Neural progenitor cell (in vitro differentiated cells): ENCODE measurements around the gene CCDC93. TPM values are rescaled to one million over a fixed set of nuclear protein-coding genes. Genes with fewer than 3 reads are reported as not detected.
"Not testable (repeated sequence)": the region's sequence is repeated elsewhere in the genome, so short reads cannot be mapped to it uniquely, and the experiment has no call there.

Source experiments
- DNase-seq: peaks from one replicate; pipeline ENCODE4 v3.0.0-alpha.2; 2016; ENCODE audit warnings: low spot score
- H2AFZ ChIP-seq: fragments of 200-600 bp; sonication (generic); replicated peaks from 2 replicates; pipeline ENCODE4 v1.6.1; 2016; ENCODE audit warnings: antibody characterized with exemption
- H3F3A ChIP-seq: fragments of 200-600 bp; sonication (generic); 2 replicates; pipeline ENCODE4 v1.6.1; 2016; ENCODE audit warnings: antibody characterized with exemption, low read depth
- H3K27ac ChIP-seq: fragments of 200-600 bp; sonication (generic); 2 replicates; pipeline ENCODE4 v1.5.1; 2016; ENCODE audit warnings: mild to moderate bottlenecking
- H3K27me3 ChIP-seq: fragments of 200-600 bp; sonication (generic); 2 replicates; pipeline ENCODE4 v1.6.1; 2016; ENCODE audit warnings: mild to moderate bottlenecking, moderate library complexity
- H3K36me3 ChIP-seq: fragments of 200-600 bp; sonication (generic); 2 replicates; pipeline ENCODE4 v1.5.1; 2016
- H3K4me1 ChIP-seq: fragments of 200-600 bp; sonication (generic); 2 replicates; pipeline ENCODE4 v1.6.1; 2016; ENCODE audit warnings: mixed run types
- H3K4me2 ChIP-seq: fragments of 200-600 bp; sonication (generic); 2 replicates; pipeline ENCODE4 v1.6.1; 2016
- H3K4me3 ChIP-seq: fragments of 200-600 bp; sonication (generic); 2 replicates; pipeline ENCODE4 v1.5.1; 2016
- H3K79me2 ChIP-seq: fragments of 200-600 bp; sonication (generic); 2 replicates; pipeline ENCODE4 v1.6.1; 2016; ENCODE audit warnings: low read depth
- H3K9ac ChIP-seq: fragments of 200-600 bp; sonication (generic); 2 replicates; pipeline ENCODE4 v1.6.1; 2016
- H3K9me3 ChIP-seq: fragments of 200-600 bp; sonication (generic); 2 replicates; pipeline ENCODE4 v1.5.1; 2016; ENCODE audit warnings: low read depth
- H4K20me1 ChIP-seq: fragments of 200-600 bp; sonication (generic); 2 replicates; pipeline ENCODE4 v1.6.1; 2016; ENCODE audit warnings: low read depth
- H3K27ac Mint-ChIP-seq: 3 replicates; pipeline ENCODE4 v1.8.0; 2021; ENCODE audit warnings: mixed read lengths
- H3K27me3 Mint-ChIP-seq: 2 replicates; pipeline ENCODE4 v1.8.0; 2022; ENCODE audit warnings: low read depth, mild to moderate bottlenecking, inconsistent platforms, moderate library complexity, mixed read lengths; ENCODE audit not compliant: insufficient read depth
- H3K36me3 Mint-ChIP-seq: 3 replicates; pipeline ENCODE4 v1.8.0; 2021; ENCODE audit warnings: mixed read lengths
- H3K4me1 Mint-ChIP-seq: 3 replicates; pipeline ENCODE4 v1.8.0; 2021; ENCODE audit warnings: mixed read lengths
- H3K4me3 Mint-ChIP-seq: 3 replicates; pipeline ENCODE4 v1.8.0; 2021; ENCODE audit warnings: mild to moderate bottlenecking, moderate library complexity, mixed read lengths
- H3K9me3 Mint-ChIP-seq: 3 replicates; pipeline ENCODE4 v1.8.0; 2020; ENCODE audit warnings: mixed read lengths
- EZH2 ChIP-seq: fragments of 200-600 bp; sonication (generic); IDR thresholded peaks from 2 replicates; pipeline ENCODE4 v1.6.1; 2017; ENCODE audit warnings: antibody characterized with exemption, mild to moderate bottlenecking, moderate library complexity
- EZH2phosphoT487 ChIP-seq: fragments of 200-600 bp; sonication (generic); IDR thresholded peaks from 2 replicates; pipeline ENCODE4 v1.6.1; 2017; ENCODE audit warnings: antibody characterized with exemption
- total RNA-seq: library from RNA; depleted of rRNA; stranded (reverse); fragments of >200 nt; gene quantifications from 2 replicates; pipeline ENCODE4 v1.2.3, GENCODE V29; 2015; ENCODE audit warnings: low replicate concordance
- TF ChIP-seq, protein P1 (sequence below): fragments of 200-600 bp; sonication (generic); IDR thresholded peaks from 2 replicates; pipeline ENCODE4 v1.5.1; 2017; ENCODE audit warnings: antibody characterized with exemption, mild to moderate bottlenecking

The CCDC93 gene
- total RNA-seq, 1 donor from 2014 or later = 21.0 TPM

DNA sequence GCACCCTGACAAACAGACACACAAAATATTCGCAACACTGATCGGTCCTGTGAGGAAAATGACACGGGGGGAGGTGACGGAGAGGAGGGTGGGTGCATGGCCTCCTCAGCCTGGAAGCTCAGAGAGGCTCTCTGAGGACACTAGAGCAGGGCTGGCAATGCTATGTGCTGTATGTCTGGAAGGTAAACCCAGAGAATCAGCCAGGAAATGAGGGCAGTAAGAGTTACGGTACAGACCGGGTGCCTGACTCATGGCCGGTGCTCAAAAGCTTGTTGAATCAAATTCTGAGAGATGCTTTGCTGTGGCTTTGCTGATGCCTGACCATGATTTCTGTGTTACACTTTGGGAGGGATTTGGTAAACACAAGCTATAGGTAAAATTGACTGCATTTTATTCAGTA is 81.9 kb downstream of the CCDC93 start:
- Mint-ChIP-seq H3K9me3 (peaks cover 2% of the 10 kb centered on the region), H3K27ac (no peak overlapping the region), H3K27me3 (no peaks in the 10 kb centered on the region), H3K4me1 (peaks cover 2% of the 10 kb centered on the region), H3K36me3 (peaks cover 36% of the 10 kb centered on the region), H3K4me3 (no peak overlapping the region)
- TF ChIP-seq, protein P1, sequence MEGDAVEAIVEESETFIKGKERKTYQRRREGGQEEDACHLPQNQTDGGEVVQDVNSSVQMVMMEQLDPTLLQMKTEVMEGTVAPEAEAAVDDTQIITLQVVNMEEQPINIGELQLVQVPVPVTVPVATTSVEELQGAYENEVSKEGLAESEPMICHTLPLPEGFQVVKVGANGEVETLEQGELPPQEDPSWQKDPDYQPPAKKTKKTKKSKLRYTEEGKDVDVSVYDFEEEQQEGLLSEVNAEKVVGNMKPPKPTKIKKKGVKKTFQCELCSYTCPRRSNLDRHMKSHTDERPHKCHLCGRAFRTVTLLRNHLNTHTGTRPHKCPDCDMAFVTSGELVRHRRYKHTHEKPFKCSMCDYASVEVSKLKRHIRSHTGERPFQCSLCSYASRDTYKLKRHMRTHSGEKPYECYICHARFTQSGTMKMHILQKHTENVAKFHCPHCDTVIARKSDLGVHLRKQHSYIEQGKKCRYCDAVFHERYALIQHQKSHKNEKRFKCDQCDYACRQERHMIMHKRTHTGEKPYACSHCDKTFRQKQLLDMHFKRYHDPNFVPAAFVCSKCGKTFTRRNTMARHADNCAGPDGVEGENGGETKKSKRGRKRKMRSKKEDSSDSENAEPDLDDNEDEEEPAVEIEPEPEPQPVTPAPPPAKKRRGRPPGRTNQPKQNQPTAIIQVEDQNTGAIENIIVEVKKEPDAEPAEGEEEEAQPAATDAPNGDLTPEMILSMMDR = no peak
- TF ChIP-seq EZH2phosphoT487 (no peak), EZH2 (no peak)
- Histone ChIP-seq H3K36me3 (no peaks in the 10 kb centered on the region), H3K4me1 (peaks cover 19% of the 10 kb centered on the region), H2AFZ (no peak overlapping the region), H3K4me3 (no peak overlapping the region), H3K27me3 (no peaks in the 10 kb centered on the region), H3K9ac (no peak overlapping the region), H4K20me1 (peaks cover 3% of the 10 kb centered on the region), H3F3A (peaks cover 7% of the 10 kb centered on the region), H3K79me2 (no peaks in the 10 kb centered on the region), H3K27ac (no peak overlapping the region), H3K9me3 (no peaks in the 10 kb centered on the region), H3K4me2 (no peak overlapping the region)
- DNase-seq = no peak

DNA sequence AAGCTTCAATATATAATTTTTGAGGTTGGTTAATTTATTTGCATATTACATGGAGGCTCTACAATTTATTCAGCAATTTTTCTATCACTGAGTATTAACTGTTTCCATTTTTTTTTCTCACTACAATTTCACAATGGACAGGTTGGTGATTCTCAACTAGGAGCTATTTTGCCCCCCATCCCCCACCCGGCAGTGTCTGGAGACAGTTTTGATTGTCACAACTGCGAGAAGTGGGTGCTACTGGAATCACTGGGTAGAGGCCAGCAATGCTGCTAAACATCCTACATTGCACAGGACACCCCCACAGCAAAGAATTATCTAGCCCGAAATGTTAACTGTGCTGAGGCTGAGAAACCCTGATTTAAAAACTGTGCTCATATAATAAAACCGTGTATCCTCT is 82.6 kb downstream of the CCDC93 start:
- Mint-ChIP-seq H3K4me3 (no peak overlapping the region), H3K27me3 (no peaks in the 10 kb centered on the region), H3K27ac (no peak overlapping the region), H3K36me3 (peaks cover 37% of the 10 kb centered on the region), H3K9me3 (peaks cover 2% of the 10 kb centered on the region), H3K4me1 (peaks cover 2% of the 10 kb centered on the region)
- H3K4me1 ChIP-seq = peaks cover 12% of the 10 kb centered on the region
- H3K79me2 ChIP-seq = no peaks in the 10 kb centered on the region
- H4K20me1 ChIP-seq = no peaks in the 10 kb centered on the region
- H3K4me3 ChIP-seq = no peak overlapping the region
- H3K9ac ChIP-seq = no peak overlapping the region
- no peak for DNase-seq
- H3K36me3 ChIP-seq = no peaks in the 10 kb centered on the region
- TF ChIP-seq, protein P1 = no peak
- TF ChIP-seq EZH2 = no peak
- TF ChIP-seq EZH2phosphoT487 = no peak
- H3K27me3 ChIP-seq = no peaks in the 10 kb centered on the region
- H3F3A ChIP-seq = peaks cover under 1% of the 10 kb centered on the region
- no peak overlapping the region for H3K4me2 ChIP-seq
- no peak overlapping the region for H2AFZ ChIP-seq
- no peaks in the 10 kb centered on the region for H3K9me3 ChIP-seq
- H3K27ac ChIP-seq = no peak overlapping the region

DNA sequence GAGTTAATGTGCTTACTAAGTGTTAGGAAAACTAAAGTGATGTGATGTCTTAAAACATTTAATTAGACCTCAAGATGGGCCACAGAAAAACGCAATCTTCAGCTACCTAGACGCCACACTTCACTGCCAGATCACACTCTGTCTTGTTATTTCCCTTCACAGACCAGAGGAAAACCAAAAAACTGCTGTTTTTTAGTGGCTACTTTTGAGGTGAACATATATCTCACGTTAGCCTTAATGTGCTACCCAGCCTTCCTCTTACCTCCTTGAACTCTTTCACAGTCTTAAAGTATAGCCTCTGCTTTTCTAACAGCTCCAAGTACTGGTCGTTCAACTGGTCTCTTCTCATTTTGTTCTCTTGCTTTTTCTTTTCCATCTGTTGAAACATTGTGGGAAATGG is 83.1 kb downstream of the CCDC93 start:
- Histone ChIP-seq H3F3A (no peaks in the 10 kb centered on the region), H3K4me2 (no peak overlapping the region), H3K9ac (no peak overlapping the region), H3K79me2 (no peaks in the 10 kb centered on the region), H2AFZ (no peak overlapping the region), H3K4me1 (peaks cover 7% of the 10 kb centered on the region), H3K9me3 (no peaks in the 10 kb centered on the region), H3K27ac (no peak overlapping the region), H4K20me1 (no peaks in the 10 kb centered on the region), H3K27me3 (no peaks in the 10 kb centered on the region), H3K4me3 (no peak overlapping the region), H3K36me3 (no peaks in the 10 kb centered on the region)
- Mint-ChIP-seq H3K36me3 (peaks cover 39% of the 10 kb centered on the region), H3K27ac (no peak overlapping the region), H3K4me1 (peaks cover 2% of the 10 kb centered on the region), H3K27me3 (no peaks in the 10 kb centered on the region), H3K9me3 (peaks cover 2% of the 10 kb centered on the region), H3K4me3 (no peak overlapping the region)
- DNase-seq = no peak
- TF ChIP-seq, protein P1 = no peak
- TF ChIP-seq EZH2 (no peak), EZH2phosphoT487 (no peak)

DNA sequence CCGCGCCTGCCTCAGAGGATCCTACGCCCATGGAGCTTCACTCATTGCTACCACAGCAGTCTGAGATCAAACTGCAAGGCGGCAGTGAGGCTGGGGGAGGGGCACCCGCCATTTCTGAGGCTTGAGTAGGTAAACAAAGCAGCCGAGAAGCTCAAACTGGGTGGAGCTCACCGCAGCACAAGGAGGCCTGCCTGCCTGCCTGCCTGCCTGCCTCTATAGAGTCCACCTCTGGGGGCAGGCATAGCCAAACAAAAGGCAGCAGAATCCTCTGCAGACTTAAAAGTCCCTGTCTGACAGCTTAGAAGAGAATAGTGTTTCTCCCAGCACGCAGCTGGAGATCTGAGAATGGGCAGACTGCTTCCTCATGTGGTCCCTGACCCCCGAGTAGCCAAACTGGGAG is 90.4 kb downstream of the CCDC93 start:
- H3K79me2 ChIP-seq, H3K9me3 Mint-ChIP-seq, H3K36me3 ChIP-seq, H3F3A ChIP-seq, H2AFZ ChIP-seq, H3K4me2 ChIP-seq, H3K27ac Mint-ChIP-seq, H3K9me3 ChIP-seq, H4K20me1 ChIP-seq, DNase-seq, H3K4me3 ChIP-seq, H3K4me1 Mint-ChIP-seq, H3K27me3 Mint-ChIP-seq, H3K9ac ChIP-seq, H3K27ac ChIP-seq, H3K27me3 ChIP-seq, H3K4me3 Mint-ChIP-seq, H3K4me1 ChIP-seq: not testable (repeated sequence)
- peaks cover 47% of the 10 kb centered on the region for H3K36me3 Mint-ChIP-seq
